ENCODE data around the gene PGS1. TPM values are rescaled to one million over a fixed set of nuclear protein-coding genes. Genes with fewer than 3 reads are reported as not detected.

The PGS1 gene
- total RNA-seq, 4 donors from 2014 or later: 41.9 to 105 (median 53.2) TPM

DNA sequence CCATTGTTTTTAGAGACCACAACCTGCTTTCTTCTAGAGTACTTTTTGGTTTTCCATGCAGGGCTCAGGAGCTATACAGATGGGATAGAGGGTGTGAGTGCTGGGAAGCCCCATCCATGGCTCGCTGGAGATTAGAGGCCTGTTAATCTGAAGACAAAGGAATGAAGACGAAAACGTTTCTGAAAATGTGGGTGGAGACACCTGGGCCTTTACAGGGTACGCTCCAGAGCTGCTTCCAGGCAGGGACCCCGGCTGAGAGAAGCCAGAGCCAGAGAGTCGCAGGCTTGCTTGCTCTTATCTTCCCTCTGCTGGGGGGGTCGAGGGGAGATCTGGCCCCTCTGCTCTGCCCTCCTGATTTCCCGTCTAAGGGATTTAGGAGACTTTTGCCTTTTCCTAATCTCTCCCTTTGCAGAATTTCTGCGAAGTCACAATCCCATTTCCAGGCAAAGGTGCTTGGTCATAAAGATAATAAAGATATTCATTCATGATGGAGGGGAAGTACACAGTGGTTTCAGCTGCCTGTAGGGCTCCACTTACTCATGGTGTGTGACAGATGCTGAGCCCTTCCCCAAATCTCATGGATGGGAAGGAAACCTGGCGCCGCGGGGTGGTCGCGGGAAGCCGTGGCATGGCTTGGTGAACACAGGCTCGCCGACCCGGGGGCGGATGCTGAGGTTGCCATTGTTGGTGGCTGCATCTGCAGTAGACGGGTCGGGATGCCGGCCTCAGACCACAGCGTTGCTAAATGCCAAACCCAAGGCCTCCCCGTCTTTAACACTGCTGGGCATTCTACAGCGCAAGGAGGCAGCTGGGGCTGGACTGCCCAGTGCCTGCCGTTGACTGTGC is 13.8 kb upstream of the PGS1 start:
- Histone ChIP-seq H3K27ac (peak overlapping the region; percentile 52 to 92 (median 78)), H3K9me3 (no peaks in the 10 kb centered on the region), H3K36me3 (no peaks in the 10 kb centered on the region), H3K4me1 (peaks cover 0 to 46% (median 29%) of the 10 kb centered on the region in 4 donors), H3K4me3 (no peak overlapping the region), H3K27me3 (no peaks in the 10 kb centered on the region)
- 67 to 79% methylated on average over 22 to 26 of the region's 26 CpGs for WGBS, 2 donors
- no peak for DNase-seq (ENCODE audit: low spot score in 2 of 2)
- TF ChIP-seq EP300 (IDR thresholded peaks at IDR 0.05) (no peak), POLR2A (IDR thresholded peaks at IDR 0.05) (no peak)
- TF ChIP-seq, protein P1, sequence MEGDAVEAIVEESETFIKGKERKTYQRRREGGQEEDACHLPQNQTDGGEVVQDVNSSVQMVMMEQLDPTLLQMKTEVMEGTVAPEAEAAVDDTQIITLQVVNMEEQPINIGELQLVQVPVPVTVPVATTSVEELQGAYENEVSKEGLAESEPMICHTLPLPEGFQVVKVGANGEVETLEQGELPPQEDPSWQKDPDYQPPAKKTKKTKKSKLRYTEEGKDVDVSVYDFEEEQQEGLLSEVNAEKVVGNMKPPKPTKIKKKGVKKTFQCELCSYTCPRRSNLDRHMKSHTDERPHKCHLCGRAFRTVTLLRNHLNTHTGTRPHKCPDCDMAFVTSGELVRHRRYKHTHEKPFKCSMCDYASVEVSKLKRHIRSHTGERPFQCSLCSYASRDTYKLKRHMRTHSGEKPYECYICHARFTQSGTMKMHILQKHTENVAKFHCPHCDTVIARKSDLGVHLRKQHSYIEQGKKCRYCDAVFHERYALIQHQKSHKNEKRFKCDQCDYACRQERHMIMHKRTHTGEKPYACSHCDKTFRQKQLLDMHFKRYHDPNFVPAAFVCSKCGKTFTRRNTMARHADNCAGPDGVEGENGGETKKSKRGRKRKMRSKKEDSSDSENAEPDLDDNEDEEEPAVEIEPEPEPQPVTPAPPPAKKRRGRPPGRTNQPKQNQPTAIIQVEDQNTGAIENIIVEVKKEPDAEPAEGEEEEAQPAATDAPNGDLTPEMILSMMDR (IDR thresholded peaks at IDR 0.05): no peak

DNA sequence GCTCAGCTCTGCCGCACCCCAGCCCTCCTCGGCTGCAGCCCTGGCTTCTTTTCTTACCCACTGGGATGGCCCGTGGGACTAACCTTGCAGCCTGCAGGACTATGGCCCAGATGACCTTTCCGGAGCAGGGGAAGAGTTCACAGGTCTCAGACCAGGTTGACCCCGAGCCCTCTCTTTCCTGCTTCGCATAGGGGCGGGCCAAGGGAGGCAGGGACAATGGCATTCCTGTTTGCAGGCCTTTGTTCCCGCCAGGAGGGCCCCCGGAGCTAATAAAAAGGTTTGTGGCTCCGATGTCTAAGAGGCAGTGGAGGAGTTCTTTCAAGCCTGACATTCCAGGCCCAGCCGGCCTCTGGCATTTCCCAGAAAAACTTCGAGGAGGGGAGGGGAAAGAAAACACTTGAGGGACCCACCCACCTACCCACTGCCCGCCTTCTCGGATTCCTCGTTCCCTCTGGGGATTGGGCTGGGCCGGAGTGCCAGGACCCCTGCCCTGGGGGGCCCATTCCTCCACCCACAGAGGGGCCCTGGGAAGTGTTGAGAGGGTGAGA is 12.8 kb upstream of the PGS1 start:
- Histone ChIP-seq H3K4me3 (no peak overlapping the region), H3K4me1 (peaks cover 0 to 42% (median 27%) of the 10 kb centered on the region in 4 donors), H3K9me3 (no peaks in the 10 kb centered on the region), H3K27me3 (no peaks in the 10 kb centered on the region), H3K36me3 (no peaks in the 10 kb centered on the region), H3K27ac (peak overlapping the region; percentile 52 to 92 (median 78))
- no peak for TF ChIP-seq POLR2A (IDR thresholded peaks at IDR 0.05)
- TF ChIP-seq EP300 (IDR thresholded peaks at IDR 0.05): peak in 1 of 2 donors; percentile 33
- 14 to 18% methylated on average over 14 to 15 of the region's 16 CpGs for WGBS, 2 donors
- no peak for DNase-seq (ENCODE audit: low spot score in 2 of 2)

DNA sequence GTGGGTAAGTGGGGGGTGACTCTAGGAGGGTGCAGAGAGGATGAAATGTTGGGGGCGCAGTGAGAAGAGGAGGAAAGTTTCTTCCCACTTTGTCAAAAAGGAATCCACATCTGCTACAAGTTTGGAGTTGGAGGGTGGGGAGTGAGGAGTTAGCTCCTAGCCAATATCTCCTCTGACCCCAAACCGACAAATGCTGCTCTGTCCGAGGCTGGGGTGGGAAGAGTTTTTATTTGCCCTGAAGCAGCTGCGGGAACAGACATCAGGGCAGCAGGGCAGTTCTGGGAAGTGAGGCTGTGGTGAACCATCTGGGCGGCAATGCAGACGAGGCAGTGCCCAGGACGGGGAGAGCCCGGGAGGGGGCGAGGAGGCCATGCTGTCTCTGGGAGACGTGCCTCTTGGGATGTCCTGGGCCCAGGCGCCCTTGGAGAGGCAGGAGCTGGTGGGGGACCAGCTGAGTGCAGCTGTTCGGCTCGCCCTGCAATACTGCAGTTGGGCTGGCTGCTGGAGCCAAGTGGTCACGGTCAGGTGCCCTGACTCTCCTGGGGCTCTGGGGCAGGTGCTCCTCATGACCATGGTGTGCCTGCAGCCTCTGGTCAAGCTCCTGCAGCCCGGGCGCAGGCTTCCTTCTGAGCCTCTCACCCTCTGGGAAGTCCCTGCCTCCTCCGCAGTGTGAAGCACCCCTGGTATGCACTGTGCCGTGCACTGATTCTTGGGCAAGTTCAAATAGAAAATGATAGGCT is 12.2 kb upstream of the PGS1 start:
- no peaks in the 10 kb centered on the region for H3K36me3 ChIP-seq
- H3K4me3 ChIP-seq: no peak overlapping the region
- TF ChIP-seq EP300 (IDR thresholded peaks at IDR 0.05) (peak in 1 of 2 donors; percentile 2), POLR2A (IDR thresholded peaks at IDR 0.05) (no peak)
- H3K9me3 ChIP-seq: no peaks in the 10 kb centered on the region
- no peaks in the 10 kb centered on the region for H3K27me3 ChIP-seq
- peak overlapping the region; percentile 52 to 92 (median 78) for H3K27ac ChIP-seq
- peaks cover 0 to 36% (median 25%) of the 10 kb centered on the region in 4 donors for H3K4me1 ChIP-seq
- 30 to 31% methylated on average over 12 to 15 of the region's 18 CpGs for WGBS, 2 donors
- no peak for DNase-seq (ENCODE audit: low spot score in 2 of 2)

DNA sequence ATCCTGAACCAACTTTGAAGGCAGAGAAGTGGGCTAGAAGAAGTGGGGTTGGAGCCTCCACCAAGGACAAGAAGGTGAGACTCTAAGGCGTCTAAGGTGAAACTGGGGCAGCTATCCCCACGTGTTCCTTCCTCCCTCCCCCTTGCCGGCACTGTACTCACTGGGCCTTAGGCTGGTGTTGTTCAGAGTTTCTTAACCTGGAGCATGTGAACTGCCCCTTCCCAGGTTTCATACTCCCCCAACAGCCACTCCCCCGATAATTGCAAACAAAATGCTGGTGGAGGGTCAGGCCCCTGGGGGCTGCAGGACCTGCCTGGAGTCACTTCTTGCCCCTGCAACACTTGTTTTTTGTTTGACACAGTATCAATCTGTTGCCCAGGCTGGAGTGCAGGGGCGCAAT is 11.3 kb upstream of the PGS1 start:
- no peaks in the 10 kb centered on the region for H3K36me3 ChIP-seq
- 85% methylated on average over 5 of the region's 5 CpGs for WGBS, 2 donors
- TF ChIP-seq POLR2A (IDR thresholded peaks at IDR 0.05) (no peak), EP300 (IDR thresholded peaks at IDR 0.05) (no peak)
- TF ChIP-seq, protein P1 (IDR thresholded peaks at IDR 0.05): no peak
- H3K9me3 ChIP-seq: no peaks in the 10 kb centered on the region
- peaks cover 0 to 35% (median 25%) of the 10 kb centered on the region in 4 donors for H3K4me1 ChIP-seq
- H3K27me3 ChIP-seq: no peaks in the 10 kb centered on the region
- H3K4me3 ChIP-seq: no peak overlapping the region
- H3K27ac ChIP-seq: peak overlapping the region in 2 of 4 donors; percentile 88 to 92
- DNase-seq (ENCODE audit: low spot score in 2 of 2): no peak

DNA sequence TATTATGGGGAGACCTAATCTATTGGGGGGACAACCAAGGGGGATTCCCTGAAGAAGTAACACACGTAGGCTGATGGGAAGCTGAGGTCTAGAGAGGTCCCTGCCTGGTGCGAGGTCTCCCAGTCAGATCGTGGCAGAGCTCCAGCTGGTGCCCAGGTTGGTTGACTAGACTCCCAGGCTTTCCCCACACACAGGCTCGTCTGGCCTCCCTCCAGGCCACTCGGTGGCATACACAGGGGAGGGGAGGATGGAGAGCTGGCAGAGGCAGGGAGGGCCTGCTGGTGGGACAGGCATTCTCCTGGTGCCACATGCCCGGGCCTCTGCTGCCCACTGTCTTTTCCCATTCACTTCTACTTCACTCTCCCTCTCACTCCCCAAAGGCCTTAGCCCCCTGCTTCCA is 10.1 kb upstream of the PGS1 start:
- no peaks in the 10 kb centered on the region for H3K36me3 ChIP-seq
- DNase-seq (ENCODE audit: low spot score in 2 of 2): no peak
- H3K9me3 ChIP-seq: no peaks in the 10 kb centered on the region
- WGBS, 2 donors: 67 to 74% methylated on average over 6 of the region's 6 CpGs
- H3K27me3 ChIP-seq: no peaks in the 10 kb centered on the region
- H3K4me3 ChIP-seq: no peak overlapping the region
- TF ChIP-seq EP300 (IDR thresholded peaks at IDR 0.05): no peak
- no peak for TF ChIP-seq POLR2A (IDR thresholded peaks at IDR 0.05)
- TF ChIP-seq, protein P1 (IDR thresholded peaks at IDR 0.05): no peak
- H3K27ac ChIP-seq: peak overlapping the region in 1 of 4 donors; percentile 7
- peaks cover 0 to 35% (median 25%) of the 10 kb centered on the region in 4 donors for H3K4me1 ChIP-seq

Data from tibial nerve (tissue), 4 donors.